AG10803 (cell line): ENCODE data around the gene TMOD1.

Source experiments
- DNase-seq: peaks from one replicate; pipeline ENCODE4 v3.0.0; 2010; ENCODE audit warnings: low read depth
- H3K4me3 ChIP-seq: 2 replicates; pipeline ENCODE4 v1.5.1; 2011; ENCODE audit warnings: mild to moderate bottlenecking, low read length, control low read depth
- CTCF ChIP-seq: conservative IDR thresholded peaks from 2 replicates; pipeline ENCODE4 v1.5.1; 2011; ENCODE audit warnings: mild to moderate bottlenecking, low read length, control low read depth, inconsistent platforms

TMOD1 gene

GRCh38 chr9:97473717-97474116, 27.7 kb upstream of the TMOD1 start:
- no peak overlapping the region for H3K4me3 ChIP-seq
- DNase-seq: no peak
- TF ChIP-seq CTCF: no peak

- no peak overlapping the region for H3K4me3 ChIP-seq
- TF ChIP-seq CTCF: no peak
- no peak for DNase-seq
Measured at GRCh38 chr9:97474372-97474925, 27.0 kb upstream of the TMOD1 start.

DNA sequence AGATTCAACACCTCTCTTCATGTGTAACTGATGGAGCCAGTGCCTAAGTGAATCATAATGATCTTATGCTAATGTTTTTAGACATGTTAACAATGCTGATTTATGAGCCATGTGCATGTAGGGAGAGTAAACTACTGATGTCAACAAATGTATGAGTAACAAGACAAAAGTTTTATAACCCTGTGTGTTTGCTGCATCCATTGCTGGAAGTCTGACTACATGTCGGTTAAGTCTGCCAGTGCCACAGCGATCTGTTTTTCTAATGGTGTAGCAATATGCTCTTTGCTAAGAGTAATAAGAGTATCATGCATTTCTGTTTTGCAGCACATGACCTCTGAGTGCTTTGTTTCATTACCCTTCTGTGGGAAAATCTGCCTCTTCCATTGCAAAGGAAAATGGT, 26.4 kb upstream of the TMOD1 start:
- peak; percentile 71 for DNase-seq
- H3K4me3 ChIP-seq: no peak overlapping the region
- TF ChIP-seq CTCF: no peak

GRCh38 chr9:97478301-97478981, 23.0 kb upstream of the TMOD1 start:
- H3K4me3 ChIP-seq: no peak overlapping the region
- TF ChIP-seq CTCF: no peak

DNA sequence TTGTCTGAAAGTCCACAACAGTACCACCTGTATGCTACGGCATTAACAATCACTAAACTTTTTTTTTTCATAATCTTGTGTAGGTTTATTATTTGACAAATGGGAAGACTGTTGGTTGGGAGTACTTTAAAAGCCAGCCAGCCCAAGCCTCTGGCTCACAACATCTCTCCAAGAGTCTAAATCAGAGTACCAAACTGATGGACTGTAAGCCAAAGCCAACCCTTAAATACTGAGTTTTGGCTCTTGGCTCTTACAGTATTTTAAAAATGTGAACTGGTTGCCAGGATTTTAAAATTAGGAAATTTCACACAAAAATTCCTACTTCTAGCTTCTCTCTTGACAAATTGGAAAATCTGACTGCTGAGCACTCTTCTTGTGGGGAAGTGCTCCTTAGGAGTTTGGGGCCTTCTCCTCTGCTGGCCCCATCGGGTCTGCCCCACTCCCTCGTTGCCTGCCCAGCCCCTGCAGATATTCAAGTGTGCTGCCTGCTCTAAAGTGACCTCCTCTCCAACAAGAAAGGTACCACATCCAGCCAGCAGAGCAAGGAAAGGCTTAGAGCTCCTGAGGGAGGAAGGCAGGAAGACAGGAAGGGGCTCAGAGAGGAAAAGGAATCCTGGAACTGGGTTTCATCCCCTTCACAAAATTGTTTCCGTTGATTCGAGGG, 21.8 kb upstream of the TMOD1 start:
- peak; percentile 65 for DNase-seq
- TF ChIP-seq CTCF: no peak
- H3K4me3 ChIP-seq: no peak overlapping the region

More at GRCh38 chr9:97478301-97478981, 23.0 kb upstream of the TMOD1 start:
- no peak for DNase-seq

- TF ChIP-seq CTCF: no peak
- no peak overlapping the region for H3K4me3 ChIP-seq
- DNase-seq: peak; percentile 22
Measured at GRCh38 chr9:97480174-97480573, 21.3 kb upstream of the TMOD1 start.

GRCh38 chr9:97480749-97481148, 20.7 kb upstream of the TMOD1 start:
- peak; percentile 77 for DNase-seq
- no peak overlapping the region for H3K4me3 ChIP-seq
- TF ChIP-seq CTCF: no peak
